Stimulated activated CD8-positive, alpha-beta memory T cell treated with anti-CD3 and anti-CD28 coated beads, Interleukin-15, amount 100 ng/mL, for 4 hours (primary cell): ENCODE data around the gene SPNS2.

ENCODE experiments used
- DNase-seq, 2 donors: peaks; one replicate each; pipeline ENCODE4 v3.0.0-alpha.2; 2020; ENCODE audit warnings: low read depth in 2 of 2

The SPNS2 gene

DNA sequence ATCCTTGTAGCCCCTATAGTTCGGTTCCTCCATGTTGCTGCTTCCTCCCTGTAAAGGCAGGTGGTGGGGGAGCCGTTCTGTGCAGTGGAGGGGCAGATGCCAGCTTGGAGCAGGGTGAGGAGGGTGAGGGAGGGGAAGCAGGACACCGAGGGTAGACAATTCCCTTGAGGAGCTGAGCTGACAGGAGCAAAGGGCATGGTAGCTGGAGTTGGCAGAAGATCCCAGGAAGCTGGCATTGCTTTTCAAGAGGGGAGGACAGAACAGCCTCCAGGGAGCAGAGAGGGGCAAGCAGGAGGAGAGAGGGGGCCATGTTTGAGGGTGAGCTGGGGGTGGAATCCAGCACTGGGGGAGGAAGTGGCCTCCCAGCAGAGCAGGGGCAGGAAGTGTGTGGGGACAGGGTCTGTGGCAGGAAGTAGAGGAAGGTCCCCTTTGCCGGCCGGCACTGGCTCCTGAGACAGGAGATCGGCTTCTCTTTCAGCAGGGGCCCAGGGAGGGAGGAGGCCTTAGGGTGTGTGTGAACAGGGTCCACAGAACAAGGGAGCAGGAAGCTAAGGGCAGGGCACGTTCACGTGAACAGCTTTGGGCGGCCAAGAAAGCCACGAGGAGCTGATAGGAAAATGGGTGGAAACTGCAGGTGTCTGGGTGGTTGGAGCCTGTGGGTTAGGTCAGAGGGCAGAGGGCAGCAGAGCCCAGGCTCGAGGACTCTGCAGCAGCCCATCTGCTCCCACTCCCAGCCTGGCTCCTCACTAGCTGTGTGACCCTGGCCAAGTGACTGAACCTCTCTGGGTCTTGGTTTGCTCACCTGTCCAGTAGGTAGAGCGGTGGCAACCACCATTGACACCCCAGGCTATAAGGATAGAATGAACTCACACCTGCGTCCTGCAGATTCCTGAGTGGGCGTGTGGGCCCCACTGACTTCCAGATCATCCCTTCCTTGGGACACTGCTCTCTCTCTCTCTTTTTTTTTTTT, 17.5 kb upstream of the SPNS2 start:
- DNase-seq: no peak

GRCh38 chr17:4482338-4483011, 16.2 kb upstream of the SPNS2 start:
- no peak for DNase-seq

GRCh38 chr17:4483012-4483840, 15.5 kb upstream of the SPNS2 start:
- DNase-seq: no peak

GRCh38 chr17:4485676-4486646, 12.7 kb upstream of the SPNS2 start:
- peak in 1 of 2 donors; percentile 16 for DNase-seq

- no peak for DNase-seq
Observed at GRCh38 chr17:4487296-4487695, 11.4 kb upstream of the SPNS2 start.

GRCh38 chr17:4487820-4488716, 10.6 kb upstream of the SPNS2 start:
- no peak for DNase-seq

DNA sequence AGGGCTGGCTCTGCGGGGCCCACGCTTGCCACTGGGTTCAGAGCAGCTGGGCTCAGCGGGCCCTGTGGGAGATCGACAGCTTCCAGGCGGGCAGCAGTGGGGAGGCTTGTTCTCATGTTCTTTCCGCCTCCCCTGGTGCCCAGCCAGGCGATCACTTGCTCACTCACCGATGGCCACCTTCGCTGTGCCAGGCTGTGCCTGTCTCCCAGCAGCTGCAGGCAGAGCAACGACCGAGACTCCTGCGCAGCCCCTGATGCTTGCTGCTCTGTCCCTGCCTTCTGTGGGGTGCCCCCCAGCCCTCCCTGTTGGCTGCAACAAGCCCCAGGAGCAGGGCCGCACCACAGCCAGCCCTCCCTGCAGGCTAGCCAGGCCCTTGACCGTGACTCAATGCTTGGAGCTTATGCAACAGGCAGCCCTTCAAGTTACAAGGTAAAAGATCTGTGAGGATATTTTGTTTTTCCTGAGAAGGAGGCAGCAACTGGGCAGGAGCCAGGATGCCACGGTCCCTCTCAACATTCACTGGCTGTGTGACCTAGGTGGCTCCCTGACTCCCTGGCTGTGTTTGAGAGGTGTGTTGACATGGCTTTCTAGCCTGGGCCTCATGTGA, 9.6 kb upstream of the SPNS2 start:
- DNase-seq: no peak

DNA sequence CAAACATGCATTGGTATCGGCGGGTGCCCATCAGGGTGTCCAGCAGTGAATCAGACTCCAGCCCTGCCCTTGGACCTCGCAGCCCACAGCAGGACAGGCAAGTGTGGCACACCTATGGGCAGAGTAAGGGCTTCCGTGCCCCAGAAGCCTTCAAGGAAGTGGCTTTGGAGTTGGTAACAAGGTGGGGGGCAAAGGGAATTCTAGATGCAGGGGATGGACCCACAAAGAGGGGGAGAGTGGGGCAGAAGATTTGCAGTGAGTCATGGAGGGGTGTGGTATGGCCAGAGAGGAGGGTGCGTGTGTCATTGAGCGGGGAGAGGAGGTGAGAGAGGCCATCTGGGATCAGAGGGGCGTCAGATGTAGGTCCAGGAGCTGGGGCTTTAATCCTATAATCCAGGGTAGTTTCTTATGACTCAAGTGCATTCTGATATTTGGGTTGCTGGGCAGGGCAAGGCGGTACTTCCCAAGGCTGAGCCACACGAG, 8.5 kb upstream of the SPNS2 start:
- DNase-seq: no peak

- DNase-seq: no peak
Observed at GRCh38 chr17:4490637-4491061, 8.0 kb upstream of the SPNS2 start.

DNA sequence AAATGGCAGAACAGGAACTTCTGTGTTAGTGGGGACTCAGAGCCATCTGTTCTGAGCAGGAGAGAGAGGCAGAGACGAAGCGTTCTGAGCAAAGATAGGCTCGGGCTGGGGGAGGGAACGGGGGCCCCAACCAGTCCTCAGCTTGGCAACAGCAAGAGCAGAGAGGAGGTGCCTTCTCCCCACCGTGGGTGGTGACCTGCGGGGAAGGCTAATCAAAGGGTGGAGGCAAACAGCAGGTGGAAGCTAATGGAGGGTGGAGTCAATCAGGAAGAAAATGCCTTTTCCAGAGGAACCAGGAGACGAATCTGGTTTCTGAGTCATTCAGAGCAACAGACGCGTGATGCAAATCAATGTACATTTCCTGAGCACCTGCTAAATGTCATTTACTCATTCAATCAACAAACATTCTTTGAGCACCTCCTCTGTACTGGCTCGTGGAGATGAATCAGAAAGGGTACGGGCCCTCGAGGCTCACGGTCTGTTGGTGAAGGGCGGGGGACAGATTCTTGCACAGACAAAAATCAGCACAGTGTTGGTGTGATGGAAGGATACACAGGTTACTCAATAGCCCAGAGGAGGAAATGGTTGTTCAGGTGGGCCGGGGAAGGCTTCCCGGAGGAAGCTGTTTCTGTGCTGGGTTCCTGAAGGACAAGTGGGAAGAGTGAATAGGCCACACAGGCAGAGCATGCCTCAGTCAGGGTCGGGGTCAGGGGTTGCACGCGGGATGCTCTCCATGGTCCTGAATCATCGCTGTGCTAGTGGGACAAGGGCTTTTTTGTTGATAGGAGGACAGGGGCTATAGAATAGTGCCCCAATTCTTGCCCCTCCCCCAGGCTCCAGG, 5.7 kb upstream of the SPNS2 start:
- no peak for DNase-seq

- no peak for DNase-seq
Observed at GRCh38 chr17:4497101-4497824, 1.4 kb upstream of the SPNS2 start.

DNA sequence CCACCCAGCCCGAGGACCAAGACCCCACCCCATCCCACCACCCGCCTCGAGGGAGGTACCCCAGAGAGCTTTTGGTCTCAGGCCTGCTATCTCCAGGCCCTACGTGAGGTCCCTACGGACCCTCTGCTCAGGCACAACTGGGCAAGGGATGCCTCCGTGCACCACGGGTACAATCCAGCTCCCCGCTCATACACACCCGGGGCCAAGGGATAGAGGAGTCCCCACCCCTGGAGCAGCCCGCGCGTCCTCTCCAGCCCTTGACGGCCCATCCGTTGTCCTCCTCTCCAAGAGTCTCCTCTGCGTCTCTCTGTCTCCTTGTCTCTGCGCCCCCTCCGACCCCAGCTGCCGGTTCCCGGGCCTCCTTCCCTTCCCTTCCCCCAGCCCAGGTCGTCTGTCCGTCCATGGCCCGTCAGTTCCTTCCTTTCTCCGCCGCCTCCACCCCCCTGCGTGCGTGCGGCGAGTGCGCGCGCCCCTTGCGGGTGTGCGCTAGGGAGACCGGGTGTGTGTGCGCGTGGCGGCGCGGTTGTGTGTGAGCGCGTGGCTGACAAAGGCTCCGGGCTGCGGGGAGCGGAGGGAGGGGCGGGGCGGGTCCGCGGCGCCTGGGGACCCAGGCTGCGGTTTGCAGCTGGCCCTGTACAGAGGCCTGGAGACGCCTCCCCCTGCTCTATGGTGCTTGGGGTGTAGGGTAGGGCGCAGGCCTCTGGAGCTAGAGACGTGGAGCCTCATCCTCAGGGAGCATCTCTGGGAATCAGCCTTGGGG, 930 bp downstream of the SPNS2 start:
- DNase-seq: no peak

DNA sequence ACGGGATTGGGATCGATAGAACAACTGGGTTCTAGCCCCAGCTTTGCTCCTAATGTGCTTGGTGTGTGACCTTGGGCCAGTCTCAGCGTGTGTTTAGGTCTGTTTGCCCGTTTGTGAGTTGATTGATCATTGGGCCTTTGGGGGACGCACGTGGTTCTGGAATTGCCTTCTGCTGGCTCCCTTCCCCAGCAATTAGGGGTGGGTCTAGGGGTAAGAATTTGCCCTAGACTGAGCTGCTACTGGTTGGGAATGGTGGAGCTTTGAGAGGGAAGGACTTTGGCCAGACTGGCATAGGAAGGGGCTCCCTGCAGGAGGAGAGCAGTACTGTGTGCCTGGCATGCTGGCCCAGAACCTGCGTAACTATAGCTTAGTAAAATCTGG, 1.5 kb downstream of the SPNS2 start:
- DNase-seq: no peak

GRCh38 chr17:4501295-4501949, 2.7 kb downstream of the SPNS2 start:
- DNase-seq: no peak

- DNase-seq: no peak
Observed at GRCh38 chr17:4502466-4503154, 3.9 kb downstream of the SPNS2 start.
